GM08714 (cell line): Measurements from ENCODE around the gene DPF1.
"Not testable (repeated sequence)": the region's sequence is repeated elsewhere in the genome, so short reads cannot be mapped to it uniquely, and the experiment has no call there.

ENCODE experiments used
- H3K4me3 ChIP-seq: fragments of 200-500 bp; sonication (Bioruptor generic); 2 replicates; pipeline ENCODE4 v1.5.1; 2014; ENCODE audit warnings: mild to moderate bottlenecking, low read length, inconsistent platforms
- ZNF274 ChIP-seq: IDR thresholded peaks from 2 replicates; pipeline ENCODE4 v1.6.1; 2012; ENCODE audit warnings: mild to moderate bottlenecking, low read depth, low read length

Gene DPF1

DNA sequence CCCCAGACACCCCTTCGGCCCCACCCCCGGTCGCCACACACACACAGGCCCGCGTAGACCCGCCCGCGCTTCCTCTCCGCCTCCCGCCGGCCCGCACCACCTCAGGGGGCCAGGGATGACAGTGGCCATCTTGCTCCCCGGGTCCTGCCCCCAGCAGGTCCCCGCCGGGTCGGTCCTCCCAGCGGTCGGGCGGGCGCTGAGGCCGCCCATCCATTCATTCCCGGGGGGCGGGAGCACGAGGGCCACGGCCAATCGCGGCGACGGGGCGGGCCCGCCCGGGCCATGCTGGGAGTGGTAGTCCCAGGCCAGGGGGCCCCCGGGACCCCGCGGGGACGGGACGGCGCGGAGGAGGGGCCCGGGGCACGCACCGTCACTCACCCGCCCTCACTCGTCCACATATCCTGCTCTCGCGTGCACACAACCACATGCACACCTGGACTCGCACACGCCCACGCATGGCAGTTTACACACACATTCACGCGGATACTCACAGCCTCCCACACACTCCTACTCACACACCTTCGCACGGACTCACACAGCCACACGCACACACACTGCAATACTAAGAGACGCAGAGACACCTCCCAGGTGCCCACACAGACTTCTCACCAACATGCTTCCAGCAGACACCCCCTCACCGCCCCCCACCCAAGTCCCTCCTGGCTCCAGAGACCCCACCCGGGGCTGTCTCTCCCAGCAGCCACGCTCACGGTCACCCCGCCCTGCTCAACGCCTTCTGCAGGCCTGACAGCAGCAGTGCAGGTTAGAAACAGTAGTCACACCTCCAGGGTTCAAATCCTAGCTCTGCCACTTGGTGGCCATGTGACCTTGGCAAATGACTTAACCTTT is at the start of gene DPF1:
DPF1 (minus strand) TSS at position 209 of the 849 bp plus-strand sequence; CDS start at position 129, 80 bp downstream.
- no peak for TF ChIP-seq ZNF274
- peak within 1 kb of the TSS; percentile 61 for H3K4me3 ChIP-seq

DNA sequence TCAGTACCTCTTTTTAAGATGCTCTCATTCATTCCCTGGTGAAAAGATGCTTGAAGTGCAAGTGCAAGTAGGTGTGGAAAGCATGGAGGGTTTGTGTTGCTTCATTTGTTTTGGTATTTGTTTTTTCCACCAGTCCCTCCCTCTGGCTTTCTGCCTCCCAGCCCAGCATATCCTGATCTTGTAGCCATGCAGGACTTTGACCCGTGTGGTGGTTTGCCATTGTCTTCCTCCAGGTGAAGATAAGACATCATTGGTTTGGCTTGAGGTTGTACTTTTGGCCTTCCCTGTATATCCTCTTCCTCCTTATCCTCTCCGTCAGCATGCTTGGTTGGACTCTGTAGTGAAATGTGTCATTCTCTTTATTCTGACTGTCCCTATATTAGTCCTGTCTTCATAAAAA is 49.5 kb upstream of the DPF1 start:
- no peak overlapping the region for H3K4me3 ChIP-seq
- TF ChIP-seq ZNF274: no peak

DNA sequence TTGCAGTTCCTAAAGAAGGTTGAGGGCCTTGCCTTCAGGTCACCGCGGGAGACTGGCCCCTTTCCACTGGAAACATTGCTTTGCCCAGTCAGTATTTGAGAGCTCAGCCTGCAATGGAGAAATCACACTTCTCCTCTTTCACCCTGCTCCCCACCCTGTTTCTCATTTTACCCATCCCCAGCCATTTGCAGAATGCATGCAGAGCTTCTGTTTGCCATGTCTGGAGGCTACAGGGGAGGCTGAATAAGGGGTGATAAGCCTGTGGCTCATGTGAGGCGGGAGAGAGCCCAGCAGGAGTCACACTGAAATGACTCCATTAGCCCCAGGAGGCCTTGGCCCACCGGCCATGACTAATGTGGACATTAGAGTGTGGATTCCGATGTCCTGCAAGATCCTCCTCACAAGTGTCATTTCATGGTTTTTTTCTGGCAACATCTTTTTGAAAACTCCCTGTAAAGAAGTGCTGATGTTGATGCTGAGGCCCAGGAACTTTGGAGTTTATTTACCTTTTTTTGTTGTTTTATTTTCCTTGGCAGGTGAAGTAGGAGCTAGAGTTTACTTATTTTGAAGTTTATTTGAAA is 46.7 kb upstream of the DPF1 start:
- H3K4me3 ChIP-seq: no peak overlapping the region
- TF ChIP-seq ZNF274: no peak

DNA sequence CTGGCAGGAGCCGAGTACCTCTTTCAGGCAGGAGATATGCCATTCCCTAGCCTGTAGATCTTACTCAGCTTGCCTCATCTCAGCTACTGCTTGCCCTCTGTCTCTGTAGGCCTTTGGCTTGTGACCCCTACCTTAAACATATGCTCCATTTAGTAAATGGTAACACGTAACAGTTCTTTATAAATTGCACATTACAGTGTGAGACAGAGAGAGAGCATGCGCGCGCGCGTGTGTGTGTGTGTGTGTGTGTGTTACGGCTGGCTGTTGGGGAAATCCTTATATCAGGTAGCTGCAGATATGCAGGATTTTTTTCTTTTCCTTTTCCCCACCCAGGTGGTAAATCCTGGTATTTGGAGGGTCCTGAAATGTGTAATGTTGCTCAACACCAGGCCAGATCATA is 44.5 kb upstream of the DPF1 start:
- H3K4me3 ChIP-seq: no peak overlapping the region
- no peak for TF ChIP-seq ZNF274

DNA sequence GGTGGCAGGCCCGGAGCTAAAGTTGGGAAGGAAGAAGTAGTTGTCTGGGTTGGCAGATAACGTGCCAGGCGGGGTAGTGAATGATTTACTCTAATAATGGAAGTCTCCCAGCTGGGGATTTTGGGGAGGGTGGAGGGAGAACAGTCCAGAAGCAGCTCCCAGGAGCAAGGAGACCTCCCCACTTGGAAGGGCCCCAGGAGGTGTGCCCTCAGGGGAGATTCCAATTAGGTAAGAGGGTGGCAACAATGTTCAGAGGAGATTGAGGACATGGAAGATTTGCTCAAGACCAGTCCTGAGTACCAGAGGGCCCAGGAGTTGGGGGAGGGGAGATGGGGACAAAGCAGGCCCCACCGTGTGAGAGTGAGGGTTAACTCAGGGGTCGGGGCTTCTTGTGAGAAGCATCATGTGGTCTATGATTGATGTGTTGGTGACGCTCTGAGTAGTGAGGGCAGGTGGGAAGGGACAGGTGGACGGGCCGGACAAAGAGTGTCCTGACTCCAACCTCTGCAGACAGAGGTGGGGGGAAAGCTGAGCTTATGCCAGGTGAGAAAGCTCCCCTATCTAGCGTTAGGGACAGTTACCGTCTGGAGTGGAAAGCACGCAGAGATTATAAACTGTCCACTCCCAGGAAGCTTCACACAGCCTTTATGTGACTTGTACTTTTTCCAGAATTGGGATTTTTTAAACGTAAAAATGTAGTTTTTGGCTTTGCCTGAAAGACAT is 43.9 kb upstream of the DPF1 start:
- no peak overlapping the region for H3K4me3 ChIP-seq
- no peak for TF ChIP-seq ZNF274

DNA sequence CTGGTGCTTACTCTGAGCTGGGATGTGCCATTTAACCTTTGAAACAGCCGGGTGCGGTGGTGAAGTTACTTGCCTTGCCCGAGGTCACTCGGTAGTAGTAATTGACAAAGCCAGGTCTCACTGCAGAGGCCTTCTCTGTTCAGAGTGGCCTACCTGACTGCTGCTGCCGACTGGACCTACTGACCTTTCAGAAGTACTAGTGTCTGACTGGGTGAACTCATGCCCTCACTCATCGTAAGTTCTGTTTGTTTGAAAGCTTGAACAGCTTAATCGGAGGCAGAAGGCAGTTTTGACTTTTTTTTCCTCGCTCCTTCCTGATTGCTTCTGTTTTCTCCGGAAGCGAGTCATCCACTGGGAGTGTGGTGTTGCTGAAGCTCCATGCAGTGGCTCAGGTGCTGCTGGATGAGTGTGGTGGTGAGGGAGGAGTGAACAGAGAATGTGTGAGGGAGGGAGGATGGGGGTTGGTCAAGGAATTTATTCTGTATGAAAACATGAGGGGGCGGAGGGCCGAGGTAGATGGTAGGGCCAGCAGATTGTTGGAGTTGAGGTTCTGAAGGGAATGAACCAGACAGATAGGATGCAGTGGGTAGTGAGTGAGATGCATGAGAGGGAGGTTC is 43.1 kb upstream of the DPF1 start:
- H3K4me3 ChIP-seq: no peak overlapping the region
- TF ChIP-seq ZNF274: no peak

DNA sequence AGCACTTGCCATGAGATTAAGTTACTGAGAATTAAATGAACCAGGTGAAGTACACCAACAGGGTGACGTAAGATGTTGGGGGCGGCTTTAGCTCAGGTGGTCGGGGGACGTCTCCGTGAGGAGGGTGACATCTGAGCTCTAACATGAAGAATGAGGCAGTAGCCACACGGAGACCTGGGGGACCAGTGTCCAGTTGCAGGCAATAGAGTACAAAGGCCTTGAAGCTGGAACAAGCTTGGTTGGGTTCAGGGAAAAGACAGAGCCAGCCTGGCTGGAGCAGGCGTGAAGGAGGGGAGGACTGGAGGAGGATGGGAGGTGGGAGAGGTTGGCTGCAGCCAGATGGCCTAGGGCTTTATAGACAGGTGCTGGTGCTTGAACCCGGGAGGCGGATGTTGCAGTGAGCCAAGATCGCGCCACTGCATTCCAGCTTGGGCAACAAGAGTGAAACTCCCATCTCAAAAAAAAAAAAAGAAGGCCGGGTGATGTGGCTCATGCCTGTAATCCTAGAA is 42.0 kb upstream of the DPF1 start:
- no peak for TF ChIP-seq ZNF274
- H3K4me3 ChIP-seq: no peak overlapping the region

DNA sequence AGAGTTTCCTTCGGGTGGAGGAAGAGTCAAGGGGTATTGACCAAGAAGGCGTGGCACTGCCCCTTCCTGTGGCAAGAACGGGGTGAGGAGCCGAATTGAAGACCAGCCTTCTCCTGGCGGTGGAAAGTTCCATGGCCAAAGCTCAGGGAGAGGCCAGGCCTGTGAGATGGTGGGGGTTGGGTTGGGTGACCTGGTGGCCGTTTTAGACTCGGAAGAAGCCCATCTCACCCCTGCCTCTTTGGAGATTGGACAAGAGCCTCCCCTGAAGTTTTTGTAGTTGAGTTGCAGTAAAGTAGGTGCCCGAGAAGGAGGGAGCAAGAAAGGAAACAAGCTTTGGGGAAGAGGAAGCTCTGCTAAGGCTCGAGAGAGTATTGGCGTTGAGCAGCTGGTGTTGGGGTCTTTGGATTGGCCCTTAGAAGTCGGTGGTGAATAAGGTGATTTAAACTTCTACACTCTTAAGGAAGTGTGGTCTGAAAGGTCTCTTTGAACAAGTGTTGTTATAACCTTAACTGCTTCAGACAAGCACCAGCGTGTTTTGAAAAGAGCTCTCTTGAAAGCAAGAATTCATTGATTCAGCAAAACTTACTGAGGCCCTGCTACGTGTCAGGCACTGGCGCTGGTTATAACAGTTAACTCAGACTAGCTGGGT is 41.3 kb upstream of the DPF1 start:
- H3K4me3 ChIP-seq: peak overlapping the region; percentile 50; the same call in 1 of the 2 replicates
- no peak for TF ChIP-seq ZNF274

DNA sequence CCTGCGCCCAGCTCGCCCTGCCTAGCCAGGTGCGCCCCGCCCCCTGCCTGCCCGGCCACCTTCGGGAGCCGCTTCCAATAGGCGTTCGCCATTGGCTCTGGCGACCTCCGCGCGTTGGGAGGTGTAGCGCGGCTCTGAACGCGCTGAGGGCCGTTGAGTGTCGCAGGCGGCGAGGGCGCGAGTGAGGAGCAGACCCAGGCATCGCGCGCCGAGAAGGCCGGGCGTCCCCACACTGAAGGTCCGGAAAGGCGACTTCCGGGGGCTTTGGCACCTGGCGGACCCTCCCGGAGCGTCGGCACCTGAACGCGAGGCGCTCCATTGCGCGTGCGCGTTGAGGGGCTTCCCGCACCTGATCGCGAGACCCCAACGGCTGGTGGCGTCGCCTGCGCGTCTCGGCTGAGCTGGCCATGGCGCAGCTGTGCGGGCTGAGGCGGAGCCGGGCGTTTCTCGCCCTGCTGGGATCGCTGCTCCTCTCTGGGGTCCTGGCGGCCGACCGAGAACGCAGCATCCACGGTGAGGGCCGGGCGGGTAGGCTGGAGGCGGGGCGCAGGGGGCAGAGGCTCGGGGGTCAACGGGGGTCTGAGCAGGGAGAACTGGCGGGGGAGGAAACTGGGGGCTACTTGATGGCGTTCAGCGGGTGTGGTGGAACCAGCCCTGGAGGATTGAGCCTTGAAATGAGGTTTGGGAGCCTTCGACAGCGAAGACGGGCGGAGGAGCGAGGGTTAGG is 40.6 kb upstream of the DPF1 start, which contains the start of gene SPINT2:
SPINT2 (plus strand) TSS at position 88 of the 727 bp plus-strand sequence; CDS start at position 408, 320 bp downstream.
- TF ChIP-seq ZNF274: no peak
- H3K4me3 ChIP-seq: peak within 1 kb of the TSS; percentile 50

DNA sequence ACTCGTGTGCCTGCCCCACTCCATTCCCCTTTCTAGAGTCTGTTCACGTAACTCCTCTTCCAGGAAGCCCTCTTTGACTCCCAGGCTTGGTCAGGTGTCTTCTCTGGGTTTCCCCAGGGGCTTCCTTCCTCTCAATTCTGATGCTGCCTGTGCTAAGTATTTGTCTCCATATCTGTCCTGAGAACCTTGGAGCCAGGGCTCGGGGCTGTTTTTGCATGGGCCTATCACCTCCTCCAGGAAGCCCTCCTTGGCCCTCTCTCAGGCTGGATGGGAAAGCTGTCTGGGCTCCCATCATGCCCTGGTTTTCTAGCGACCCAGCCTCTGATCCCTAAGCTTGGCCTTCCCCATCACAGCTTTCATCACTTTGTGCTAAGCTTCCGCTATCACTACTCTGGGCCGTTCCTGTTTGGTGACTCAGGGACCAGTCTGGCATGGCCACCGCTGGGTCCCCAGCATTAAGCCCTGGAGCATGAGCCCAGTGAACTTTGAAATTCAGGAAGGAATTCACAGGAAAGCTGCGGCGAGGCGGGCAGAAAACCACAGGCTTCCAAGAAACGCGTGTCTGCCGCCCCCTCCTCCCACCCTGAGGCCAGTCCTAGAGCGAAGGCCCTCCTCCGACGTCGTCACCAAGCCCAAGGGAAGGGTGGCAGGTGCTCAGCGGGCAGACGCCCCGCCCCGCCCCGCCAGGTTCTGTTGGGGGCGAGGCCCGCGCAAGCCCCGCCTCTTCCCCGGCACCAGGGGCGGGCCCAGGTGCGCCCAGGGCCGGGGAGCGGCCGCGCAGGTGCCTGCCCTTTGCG is 39.9 kb upstream of the DPF1 start:
- TF ChIP-seq ZNF274: no peak
- H3K4me3 ChIP-seq: peak overlapping the region; percentile 50

DNA sequence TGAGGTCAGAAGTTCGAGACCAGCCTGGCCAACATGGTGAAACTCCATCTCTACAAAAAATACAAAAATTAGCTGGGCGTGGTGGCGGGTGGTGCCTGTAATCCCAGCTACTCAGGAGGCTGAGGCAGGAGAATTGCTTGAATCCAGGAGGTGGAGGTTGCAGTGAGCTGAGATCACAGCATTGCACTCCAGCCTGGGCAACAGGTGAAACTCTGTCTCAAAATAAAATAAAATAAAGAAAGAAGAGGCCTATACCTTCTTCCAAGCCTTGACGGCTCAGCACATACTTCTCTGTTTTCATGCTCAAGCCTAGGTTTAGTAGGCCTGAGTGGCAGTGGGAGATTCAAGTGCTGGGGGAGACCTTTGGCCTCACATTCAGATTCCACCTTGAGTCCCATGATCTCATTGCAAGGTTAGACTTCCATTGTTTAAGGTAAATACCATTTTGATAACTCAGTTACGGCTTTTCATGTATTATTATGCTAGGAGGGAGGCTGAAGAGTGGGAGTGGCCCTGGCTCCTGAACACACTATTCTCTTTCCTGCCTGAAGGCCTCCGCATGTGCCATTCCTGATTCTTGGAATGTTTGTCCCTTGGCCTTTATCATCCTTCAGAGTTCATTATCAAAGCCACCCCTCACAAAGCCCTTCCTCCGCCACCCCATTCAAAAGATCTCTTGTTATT is 38.7 kb upstream of the DPF1 start:
- no peak for TF ChIP-seq ZNF274
- no peak overlapping the region for H3K4me3 ChIP-seq

DNA sequence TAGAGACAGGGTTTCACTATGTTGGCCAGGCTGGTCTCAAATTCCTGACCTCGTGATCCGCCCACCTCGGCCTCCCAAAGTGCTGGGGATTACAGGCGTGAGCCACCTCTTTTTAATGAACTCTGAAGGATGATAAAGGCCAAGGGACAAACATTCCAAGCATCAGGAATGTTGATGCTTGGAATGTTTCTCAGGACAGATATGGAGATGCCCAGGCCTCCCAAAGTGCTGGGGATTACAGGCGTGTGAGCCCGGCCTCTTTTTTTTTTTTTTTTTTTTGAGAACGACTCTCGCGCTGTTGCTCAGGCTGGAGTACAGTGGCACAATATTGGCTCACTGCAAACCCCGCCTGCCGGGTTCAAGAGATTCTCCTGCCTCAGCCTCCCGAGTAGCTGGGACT is 37.9 kb upstream of the DPF1 start:
- not testable (repeated sequence) for H3K4me3 ChIP-seq
